ENCODE measurements around the gene NET1.
"Not testable (repeated sequence)": the region's sequence is repeated elsewhere in the genome, so short reads cannot be mapped to it uniquely, and the experiment has no call there.

NET1 gene

DNA sequence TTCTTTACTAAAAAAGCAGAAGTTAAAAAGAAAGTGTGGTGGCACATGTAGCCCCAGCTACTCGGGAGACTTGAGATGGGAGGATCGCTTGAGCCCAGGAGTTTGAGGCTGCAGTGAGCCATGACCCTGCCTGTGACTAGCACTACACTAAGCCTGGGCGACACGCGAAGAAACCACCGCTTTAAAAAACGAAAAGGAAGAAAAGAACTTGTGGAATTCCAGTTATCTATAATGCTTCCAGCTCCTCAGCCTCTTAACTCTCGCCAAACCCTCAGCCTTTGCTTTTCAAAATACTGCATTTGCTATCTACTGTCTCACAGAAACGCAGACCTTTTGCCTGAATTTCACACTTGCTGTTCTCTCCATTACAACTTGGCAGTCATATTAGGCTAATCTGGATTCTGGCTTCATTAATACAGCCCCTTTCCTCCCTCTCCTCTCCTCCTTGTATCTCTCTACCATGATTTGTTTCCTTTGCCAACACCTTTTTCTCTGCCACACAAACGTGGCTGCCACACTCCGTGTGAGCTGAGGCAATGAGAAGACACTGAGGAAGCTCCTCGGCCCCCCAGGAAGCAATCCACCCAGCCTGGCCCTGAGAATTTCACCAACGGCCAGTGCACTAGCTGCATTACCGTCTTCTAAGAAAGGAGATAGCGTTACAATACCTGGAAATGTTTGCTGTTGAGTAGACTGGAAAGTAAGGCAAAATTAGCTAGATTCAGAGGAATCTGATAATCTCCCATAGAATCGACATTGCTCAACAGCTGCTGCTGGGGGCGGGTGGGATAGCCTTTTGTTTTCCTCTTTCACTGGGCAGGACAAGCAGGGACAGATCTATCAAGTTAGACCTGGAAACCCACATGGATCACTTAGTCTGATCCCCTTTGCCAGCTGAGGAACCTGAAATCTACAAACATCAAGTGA is 49.8 kb downstream of the NET1 start:
- no peak for DNase-seq

DNA sequence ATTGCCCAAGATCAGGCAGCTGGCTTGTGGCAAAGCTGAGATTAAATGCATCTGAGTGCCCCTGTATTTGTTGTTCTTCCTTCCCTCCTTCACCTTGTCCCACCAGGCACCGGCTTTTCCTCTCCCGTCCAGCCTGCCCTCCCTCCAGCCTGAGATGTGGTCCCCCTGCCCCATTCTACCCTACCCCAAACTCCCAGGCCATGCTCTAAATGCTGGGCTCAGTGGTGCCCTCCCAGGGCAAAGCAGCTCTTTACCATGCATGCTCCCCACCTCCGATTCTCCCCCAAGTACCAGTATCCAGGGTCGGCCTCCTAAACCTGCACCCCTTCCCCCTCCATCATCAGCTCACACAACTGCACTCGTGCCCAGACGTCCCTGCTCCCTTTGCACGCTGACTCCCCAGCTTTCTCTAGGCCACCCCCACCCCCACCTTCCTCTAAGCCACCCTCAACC is 50.5 kb downstream of the NET1 start:
- DNase-seq: no peak

DNA sequence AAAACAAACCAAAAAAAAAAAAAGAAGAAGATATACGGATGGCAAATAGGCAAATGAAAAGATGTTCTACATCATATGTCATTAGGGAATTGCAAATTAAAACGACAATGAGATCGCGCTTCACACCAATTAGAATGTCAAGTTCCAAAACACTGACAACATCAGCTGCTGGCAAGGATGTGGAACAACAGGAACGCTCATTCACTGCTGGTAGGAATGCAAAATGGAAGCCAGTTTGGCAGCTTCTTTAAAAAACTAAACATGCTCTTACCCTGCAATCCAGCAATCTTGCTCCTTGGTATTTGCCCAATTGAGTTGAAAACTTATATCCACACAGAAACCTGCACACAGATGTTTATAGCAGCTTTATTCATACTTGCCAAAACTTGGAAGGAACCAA is 52.2 kb downstream of the NET1 start:
- DNase-seq: no peak

DNA sequence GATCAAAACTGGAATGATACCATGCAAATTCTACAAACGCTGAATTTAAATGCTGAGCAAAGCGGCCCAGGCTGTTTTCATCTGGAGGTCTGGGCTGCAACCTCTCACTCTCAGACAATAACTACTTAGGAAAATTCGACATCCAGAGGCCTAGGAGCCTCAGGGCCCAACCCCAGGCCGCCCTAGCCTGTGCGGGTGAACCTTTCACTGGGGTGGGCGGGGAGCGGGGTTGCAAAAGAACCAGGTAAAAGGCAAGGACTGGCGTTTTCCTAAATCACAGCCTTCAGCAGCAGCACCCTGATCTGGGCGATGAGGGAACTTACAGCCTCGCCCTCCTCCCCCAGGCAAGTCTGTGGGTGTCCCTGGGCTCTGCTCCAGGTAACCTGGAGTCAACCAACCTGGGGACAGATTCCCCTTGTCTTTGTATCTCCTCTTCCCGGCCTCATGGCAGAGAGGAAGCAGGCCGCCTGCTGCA is 53.7 kb downstream of the NET1 start:
- no peak for DNase-seq

DNA sequence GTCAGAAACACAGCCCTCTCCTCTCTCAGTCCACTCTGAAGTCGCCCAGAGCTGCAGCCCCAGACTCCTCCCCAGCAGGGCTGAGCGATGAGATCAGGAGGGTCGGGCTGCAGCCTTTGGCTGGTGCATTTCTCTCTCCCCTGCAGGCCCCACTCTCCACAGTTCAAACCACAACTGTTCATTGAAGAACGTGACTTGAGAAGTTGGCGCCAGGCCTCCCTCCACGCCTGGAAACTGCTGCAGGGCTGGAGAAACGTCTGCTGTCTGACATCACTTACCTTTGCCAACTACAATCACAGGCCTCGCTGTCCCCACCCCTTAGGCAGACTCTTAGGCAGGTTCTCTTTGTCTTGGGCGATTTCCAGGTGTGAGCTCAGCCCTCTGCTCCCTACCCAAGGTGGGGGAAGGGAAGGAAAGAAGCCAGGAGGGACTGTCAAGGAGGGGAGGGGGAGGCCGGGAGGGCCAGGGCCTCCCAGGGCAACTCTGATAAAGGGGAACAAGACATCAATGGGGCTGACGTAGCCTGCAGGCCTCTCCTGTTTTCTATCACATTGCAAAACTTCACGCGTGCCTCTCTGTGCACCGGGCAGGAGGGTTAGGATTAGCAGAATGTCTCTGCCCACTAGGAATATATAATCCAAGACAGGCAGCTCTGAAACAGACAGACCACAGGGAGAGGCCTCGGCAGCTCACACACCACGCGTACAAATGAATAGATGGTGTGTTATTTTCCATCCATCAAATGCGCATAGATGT is 54.3 kb downstream of the NET1 start:
- DNase-seq: no peak

DNA sequence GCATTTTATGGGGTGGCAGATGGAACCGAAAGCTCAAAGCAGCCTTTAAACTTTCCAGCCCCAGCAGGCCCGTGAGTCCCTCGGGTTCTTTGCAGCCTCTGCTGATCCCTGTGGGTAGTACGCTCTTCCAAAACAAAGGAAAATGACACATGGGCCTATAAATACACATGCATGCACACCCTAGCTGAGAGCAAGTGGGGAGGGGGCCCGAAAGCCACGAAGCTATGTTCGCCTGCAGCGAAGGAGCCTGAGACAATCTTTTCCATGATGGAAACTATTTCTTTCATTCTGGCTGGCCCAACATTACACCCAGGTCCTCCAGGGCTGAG is 54.8 kb downstream of the NET1 start:
- no peak for DNase-seq

DNA sequence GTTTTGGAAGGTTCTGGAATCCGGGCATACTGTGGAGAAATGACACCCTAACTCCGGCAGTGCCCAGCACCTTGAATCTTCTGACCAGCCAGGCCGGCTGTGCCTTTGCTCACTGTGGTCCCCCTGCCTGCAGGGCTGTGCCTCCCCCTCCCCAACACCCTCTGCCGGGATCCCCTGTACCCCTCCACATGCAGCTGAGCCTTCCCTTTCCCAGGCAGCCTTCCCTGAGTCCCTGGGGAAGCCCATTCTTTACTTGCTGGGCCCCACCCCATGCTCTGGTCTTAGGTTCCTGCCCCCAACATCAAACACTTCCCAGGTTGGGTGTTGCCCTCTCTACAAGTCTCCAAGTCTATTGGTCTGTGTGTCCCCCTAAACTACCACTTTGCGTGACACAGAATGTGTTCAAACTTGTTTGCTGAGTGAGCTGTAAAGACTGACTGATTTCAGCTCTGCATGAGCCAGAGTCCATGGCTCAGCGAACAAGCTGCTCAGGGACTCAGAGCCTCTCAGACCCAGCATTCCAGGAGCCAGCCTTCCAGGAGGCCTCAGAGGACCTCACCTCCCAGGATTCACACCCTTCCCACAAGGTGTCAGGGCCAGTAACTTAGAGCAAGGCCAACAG is 55.4 kb downstream of the NET1 start:
- DNase-seq: no peak

DNA sequence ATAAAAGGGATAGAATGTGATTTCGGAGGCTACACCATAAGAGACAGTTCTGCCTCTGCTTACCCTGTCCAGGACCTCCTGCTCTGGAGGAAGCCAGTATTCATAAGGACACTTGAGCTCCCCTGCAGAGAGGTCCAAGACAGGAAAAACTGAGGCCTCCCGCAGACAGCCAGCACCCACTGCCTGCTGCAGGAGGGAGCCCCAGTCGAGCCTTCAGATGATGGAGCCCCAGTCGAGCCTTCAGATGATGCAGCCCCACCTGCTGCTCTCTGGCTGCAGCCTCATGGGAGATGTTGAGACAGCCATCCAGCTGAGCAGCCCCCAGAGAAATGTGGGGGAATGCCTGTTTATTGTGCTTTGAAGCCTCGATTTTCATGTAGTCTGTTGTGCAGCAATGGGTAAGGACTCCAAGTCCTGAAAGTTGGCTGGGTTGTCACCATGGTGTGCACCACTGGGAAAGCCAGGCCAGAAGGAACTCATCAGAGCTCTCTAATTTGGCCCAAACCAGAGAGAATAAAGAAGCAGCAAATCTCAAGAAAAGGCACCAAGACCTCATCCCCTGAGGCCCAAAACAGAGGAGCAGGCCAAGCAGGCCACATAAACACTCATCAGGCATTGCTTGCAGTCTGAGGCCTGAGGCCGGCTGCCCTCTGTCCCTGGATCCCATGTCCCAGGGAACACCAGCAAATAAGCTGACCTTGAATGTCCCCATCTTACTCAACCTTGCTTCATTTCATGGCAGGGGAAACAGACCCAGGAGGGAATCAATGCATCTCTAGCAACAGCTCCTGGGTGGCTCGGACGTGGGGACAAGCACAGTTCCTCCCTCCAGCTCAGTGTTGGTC is 56.1 kb downstream of the NET1 start:
- DNase-seq: no peak

DNA sequence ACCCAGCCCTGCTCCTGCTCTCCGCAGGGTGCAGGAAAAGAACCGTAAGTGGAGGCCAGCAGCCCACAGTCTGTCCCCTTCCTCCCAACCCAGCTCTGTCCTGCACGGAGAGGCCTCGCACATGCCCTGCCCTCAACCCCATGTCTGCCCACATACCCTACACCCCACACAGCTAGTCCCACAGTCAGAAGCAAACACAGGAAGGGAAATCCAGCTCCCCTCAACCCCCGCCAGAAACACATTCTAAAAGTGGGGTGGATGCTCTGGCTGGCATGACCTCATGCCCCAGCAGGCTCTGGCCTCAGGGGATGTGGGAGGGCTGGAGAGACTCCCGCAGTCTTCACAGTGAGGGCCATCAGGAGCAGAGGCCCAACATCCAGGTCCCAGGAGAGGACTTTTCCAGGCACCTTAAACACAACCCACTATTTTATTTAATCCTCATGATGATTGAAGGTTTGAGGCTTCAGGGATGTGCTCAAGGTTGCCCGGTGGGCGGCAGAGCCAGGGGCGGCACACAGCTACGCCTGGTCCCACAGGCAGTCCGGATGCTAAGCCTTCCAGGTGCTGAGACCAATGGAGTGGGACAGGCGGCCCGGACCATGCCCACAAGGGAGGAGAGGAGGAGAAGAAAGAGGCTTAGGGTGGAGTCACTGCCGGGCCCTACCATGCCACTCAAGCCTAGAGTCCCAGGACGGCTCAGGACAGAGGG is 57.1 kb downstream of the NET1 start:
- DNase-seq: no peak

DNA sequence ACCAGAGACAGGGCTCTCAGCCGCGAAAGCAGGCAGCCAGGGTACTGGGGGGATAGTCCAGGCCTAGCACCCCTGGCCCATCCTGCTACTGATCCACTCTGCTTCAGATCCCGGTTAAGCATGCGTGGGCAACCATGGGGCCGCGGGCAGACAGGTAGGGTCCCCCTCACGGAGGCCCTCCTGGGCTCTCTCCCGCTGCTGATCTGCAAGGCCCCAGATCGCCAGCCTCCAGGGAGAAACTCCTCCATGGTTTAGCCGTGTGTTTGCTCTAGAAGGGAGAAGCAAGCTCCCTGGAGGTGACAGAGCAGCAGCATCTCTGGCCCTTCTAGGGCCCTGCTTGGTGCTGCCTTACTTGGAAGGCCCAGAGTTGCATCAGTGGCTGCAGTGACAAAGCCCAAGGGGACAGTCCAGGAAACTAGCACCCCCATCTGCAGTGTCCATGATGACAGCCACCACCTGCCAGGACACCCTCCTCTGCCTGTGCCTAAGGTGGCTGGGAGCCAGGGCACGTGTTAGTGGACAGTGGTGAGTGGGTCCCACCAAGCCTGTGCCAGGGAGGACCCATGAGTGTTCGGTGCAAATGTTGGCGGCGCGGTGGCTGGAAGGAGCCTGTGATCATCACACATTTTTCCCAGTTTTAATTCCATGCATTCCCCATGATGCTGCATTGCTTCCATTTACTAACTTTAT is 57.9 kb downstream of the NET1 start:
- DNase-seq: no peak

DNA sequence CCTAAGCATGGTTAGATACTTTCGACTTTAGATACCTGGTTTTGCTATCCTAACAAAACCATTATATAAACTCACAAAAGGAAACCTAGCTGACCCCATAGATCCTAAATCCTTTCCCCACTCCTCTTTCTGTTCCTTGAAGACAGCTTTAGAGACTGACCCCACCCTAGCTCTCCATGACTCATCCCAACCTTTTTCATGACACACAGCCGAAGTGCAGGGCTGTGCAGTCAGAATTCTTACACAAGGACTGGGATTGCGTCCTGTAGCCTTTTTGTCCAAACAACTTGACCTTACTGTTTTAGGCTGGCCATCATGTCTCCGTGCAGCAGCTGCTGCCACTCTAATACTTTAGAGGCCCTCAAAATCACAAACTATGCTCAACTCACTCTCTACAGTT is 62.3 kb downstream of the NET1 start:
- DNase-seq: not testable (repeated sequence)

DNA sequence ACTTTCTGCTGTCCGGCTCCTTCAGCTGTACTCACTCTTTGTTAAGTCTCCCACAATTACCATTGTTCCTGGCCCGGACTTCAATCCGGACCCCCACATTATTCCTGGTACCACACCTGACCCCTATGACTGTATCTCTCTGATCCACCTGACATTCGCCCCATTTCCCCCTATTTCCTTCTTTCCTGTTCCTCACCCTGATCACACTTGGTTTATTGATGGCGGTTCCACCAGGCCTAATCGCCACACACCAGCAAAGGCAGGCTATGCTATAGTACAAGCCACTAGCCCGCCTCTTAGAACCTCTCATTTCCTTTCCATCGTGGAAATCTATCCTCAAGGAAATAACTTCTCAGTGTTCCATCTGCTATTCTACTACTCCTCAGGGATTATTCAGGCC is 62.7 kb downstream of the NET1 start:
- not testable (repeated sequence) for DNase-seq

DNA sequence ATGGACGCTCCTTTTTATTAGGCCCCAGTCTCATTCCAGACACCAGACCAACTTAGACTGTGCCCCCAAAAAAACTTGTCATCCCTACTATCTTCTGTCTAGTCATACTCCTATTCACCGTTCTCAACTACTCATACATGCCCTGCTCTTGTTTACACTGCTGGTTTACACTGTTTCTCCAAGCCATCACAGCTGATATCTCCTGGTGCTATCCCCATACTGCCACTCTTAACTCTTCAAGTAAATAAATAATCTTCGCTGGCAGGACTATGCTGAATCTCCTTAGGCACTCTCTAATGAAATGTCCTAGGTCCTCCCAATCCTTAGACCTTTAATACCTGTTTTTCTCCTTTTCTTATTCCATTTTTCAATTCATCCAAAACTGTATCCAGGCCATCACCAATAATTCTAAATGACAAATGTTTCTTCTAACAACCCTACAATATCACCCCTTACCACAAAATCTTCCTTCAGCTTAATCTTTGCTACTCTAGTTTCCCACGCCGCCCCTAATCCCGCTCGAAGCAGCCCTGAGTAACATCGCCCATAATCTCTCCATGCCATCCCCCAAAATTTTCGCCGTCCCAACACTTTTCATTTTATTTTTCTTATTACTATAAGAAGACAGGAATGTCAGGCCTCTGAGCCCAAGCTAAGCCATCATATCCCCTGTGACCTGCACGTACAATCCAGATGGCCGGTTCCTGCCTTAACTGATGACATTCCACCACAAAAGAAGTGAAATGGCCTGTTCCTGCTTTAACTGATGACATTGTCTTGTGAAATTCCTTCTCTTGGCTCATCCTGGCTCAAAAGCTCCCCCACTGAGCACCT is 63.8 kb downstream of the NET1 start:
- DNase-seq: not testable (repeated sequence)

DNA sequence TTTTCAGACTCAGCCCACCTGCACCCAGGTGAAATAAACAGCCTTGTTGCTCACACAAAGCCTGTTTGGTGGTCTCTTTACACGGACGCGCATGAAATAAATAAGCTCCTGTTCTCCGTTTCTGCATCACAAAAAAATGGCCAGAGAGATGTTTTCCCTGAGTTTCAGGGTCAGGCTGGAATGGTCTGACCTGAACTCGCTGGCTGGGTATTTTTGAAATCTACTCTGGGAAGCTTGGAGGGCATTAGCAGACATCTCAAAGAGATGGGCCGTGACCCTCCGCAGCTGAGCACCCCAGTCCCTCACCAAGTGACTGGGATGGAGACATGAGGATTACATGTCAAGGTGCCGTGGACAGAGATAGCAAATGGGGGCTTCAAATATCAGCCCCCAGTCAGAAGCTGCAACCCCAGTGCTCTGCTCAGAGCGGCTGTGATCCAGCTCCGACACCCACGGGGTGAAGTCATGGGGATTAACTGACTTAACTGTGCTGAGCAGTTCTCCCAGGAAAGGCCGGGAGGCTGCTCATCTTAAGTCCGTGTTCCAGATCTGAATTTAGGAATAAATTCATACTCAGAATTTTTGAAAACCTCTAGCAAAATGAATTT is 64.7 kb downstream of the NET1 start:
- no peak for DNase-seq

DNA sequence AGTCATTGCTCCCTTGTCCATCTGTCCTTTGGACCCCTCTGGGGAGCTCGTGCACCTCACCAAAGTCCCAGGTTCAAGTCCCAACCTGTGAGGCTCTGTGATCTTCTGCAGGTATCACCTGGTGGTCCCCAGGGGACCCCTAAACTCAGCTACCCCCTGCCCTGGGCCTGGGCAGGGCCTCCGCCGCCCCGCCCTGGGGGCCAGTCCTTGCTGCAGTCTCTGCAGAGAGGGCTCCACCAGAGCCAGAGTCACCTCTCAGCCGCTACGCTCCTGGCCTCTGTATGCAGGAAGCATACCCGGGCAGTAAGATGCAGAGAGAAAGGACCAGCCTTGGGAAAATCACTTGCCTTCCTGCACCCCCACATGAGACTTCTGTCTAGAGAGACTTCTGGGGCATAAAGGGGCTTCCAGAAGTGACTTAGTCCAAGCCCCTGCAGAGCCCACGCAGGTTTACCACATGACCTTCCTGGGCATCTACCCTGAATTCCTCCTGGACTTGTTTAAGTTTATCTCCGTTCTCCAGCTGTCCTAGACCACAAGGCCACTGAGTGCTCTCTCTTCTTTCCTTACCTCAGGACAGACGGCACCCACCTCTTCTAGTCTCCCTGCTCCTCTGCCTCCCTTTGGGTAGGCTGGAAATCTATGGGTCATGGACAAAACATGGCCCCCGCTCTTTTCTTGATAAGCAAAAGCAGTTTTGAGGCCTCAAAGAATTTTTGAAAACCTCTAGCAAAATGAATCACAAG is 65.8 kb downstream of the NET1 start:
- DNase-seq: no peak

DNA sequence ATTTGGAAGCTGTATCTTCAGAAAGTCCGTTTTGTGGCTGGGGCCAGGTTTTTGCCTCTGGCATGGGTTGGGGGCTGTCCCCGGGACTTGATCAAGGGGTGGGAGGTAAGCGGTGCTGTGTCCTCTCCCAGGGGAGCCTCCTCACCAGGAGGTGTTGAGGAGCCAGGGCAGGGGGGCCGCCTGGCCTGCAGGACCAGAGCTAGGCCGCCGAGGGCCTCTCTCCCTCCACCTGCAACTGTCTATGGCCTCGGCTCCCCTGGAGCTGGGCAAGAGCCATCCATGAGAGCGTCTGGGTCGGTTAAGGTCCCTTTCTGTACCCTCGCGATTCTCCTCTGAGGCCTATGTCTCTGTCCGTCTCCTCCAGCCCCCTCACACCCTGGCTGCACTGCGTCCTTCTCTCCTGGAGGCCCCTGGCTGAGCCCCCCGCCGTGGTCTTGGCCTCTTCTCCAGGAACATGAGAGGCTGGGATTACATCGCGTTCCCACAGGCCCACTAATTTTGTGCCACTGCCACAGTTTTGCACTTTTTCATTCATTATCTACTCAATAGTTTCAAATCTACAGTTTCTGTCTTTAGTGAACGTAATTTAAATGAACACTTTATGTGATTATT is 66.4 kb downstream of the NET1 start:
- DNase-seq: no peak

DNA sequence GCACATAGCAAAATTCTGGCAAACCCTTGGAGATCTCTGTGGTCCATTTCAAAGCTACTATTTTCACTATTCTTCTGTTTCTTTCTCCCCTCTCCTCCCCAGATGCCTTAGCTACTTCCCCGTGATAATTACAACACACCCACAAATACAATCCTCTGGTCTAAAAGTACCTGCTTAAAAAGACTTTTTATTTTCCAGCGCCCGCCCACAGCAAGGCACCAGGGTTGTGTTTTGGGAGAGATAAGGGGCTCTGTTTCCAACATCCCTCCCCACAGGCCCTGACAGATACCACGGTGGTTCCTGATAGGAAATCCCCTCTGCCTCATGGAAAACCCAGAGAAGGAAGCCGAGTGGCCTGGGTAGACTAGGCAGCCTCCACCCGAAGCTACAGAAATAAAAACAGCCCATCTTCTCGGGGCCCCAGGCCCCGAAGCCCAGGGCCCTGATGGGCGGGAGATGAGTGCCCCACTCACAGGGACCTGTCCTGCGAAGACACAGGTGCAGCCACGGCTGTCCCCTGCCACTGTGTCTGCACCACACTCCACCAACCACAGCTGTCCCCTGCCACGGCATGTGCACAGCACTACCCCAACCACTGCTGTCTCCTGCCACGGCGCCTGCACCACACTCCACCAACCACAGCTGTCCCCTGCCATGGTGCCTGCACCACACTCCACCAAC is 67.3 kb downstream of the NET1 start:
- no peak for DNase-seq

Data from nucleus accumbens (tissue), 56 donors.